ENCODE results near the gene ZFYVE9.
A peak's percentile ranks its signal among the peaks of the same experiment; 100 is the strongest.

The ZFYVE9 gene

GRCh38 chr1:52249831-52250230 is 107.9 kb downstream of the ZFYVE9 start:
- no peak for DNase-seq

DNA sequence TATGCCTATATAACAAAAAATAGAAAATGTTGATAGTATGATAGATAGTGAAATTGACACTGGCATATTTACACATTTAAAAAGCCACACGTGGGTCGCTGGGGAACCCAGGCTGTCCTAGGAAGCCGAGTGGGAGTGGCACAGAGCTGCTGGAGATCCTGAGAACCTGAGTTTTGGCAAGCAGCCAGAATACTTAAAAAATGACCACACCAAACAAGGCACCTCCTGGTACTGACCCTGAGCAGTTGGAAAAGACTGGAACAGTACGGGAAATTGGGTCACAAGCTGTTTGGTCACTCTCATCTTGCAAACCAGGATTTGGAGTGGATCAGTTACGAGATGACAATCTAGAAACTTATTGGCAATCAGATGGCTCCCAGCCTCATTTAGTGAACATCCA is 111.5 kb downstream of the ZFYVE9 start:
- DNase-seq: no peak

DNA sequence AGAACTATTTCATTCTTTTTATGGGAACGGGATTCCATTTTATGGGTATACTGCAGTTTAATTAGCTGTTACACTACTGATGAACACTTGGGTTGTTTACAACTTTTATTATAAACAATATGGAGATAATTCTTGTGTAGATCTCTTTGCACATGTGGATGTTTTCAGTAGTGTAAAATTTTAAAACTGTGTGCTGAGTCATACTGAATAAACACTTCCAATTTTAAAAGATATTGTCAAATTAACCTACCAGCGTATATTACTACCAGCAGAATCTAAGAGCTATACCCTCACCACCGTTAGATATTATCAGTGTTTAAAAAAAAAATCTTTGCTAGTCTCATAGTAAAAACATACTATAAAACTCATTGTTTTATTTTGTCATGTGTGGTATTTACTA is 118.0 kb downstream of the ZFYVE9 start:
- DNase-seq: no peak

GRCh38 chr1:52263153-52263910 is 121.4 kb downstream of the ZFYVE9 start:
- no peak for DNase-seq

GRCh38 chr1:52264530-52265115 is 122.7 kb downstream of the ZFYVE9 start:
- DNase-seq: no peak

- DNase-seq: no peak
These were observed 124.6 kb downstream of the ZFYVE9 start for GRCh38 chr1:52266507-52266906.

DNA sequence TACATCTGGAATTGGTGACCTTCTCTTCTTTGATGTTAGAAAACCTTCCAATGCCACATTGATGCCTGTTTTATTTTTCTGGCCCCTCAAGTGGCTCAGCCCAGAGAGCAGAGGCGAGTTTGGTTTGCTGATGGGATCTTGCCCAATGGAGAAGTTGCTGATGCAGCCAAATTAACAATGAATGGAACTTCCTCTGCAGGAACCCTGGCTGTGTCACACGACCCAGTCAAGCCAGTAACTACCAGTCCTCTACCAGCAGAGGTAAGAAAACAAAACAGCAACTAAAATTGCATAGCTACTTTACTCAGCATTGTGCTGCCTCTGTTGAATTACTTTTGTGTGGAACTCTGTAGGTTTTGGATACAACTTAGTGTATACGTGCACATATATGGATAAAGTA is 126.5 kb downstream of the ZFYVE9 start:
- no peak for DNase-seq

DNA sequence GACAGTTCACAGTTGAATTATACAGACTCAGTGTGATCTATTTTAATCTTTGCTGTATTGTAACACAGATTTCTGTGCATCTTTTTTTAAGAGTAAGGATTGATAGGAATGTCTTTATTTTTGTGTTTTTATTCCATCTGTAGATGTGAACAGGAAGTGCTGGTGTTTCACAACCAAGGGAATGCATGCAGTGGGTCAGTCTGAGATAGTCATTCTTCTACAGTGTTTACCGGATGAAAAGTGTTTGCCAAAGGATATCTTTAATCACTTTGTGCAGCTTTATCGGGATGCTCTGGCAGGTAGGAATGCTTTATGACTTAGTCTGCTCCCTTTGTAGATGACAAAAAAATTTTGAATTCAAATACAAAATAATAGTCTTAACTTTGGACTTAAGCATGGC is 139.6 kb downstream of the ZFYVE9 start:
- DNase-seq: no peak

GRCh38 chr1:52288286-52288685 is 146.4 kb downstream of the ZFYVE9 start:
- no peak for DNase-seq

- DNase-seq: no peak
These were observed 152.7 kb downstream of the ZFYVE9 start for GRCh38 chr1:52294580-52294979.

GRCh38 chr1:52296345-52296744 is 154.5 kb downstream of the ZFYVE9 start:
- peak; percentile 39 for DNase-seq

DNA sequence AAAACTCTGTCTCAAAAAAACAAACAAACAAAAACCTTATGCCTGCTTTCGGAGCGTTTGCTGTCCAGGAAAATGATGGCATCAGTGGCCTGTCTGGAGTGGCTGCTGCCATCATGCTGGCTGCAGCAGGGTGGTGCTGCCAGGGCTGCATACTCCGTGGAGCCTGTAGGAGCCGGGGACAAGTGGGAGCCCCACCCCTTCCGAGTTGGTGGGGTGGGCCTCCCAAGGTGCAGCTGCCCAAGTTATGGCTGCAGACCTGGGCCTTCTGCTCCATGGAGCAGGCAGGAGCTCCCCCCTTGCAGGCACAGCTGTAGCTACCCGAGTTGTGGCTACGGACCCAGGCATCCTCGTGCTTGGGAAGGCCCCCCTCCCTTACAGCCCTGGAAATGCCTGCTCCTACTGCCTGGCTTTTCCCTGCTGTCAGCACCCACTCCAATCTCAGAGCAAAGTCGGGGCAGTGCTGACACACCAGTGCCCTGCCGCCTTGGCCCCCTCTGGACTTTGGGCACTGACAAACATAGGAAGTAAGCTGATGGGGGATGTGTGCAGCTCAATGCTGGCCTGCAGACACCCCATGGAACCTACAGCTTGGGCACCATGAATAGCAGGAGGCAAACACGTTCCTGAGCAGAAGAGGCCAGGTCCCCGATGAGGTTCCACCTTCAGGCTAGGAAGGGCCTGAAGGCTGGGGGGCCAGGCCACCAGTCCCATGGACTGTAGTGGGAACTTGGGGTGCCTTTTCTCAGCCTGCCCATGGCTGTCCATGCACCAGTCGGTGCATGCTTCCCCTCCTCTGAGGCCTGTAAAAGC is 163.7 kb downstream of the ZFYVE9 start:
- no peak for DNase-seq

DNA sequence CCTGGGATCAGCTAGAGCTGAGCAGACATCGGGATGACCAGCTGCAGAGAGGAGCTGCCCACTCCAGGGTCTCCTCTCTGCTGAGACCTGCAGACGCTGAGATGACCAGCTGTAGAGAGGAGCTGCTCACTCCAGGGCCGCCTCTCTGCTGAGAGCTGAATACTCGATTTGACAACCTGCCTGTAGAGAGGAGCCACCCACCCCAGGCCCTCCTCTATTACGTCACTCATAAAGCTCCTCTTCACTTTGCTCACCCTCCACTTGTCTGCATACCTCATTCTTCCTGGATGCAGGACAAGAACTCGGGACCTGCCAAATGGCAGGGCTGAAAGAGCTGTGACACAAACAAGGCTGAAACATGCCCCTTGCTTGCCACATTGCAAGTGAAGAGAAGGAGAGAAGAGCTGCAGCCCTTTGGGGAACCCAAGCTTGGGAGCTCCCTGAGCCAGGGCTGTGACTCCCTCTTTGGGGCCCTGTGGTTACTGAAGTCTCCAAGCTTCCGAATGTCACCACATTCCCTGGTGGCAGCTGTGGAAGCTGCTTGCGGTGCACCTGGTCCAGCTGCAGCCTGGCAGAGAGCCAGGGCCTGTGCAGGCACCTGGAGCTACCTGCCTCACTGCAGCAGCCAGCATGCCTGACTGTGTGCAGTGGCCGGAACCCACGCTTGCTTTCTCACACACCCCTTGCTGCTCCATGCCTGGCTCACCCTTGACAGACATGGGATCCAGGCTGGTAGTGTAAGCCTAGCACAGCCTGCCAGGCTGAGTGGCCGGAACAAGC is 164.5 kb downstream of the ZFYVE9 start:
- peak; percentile 32 for DNase-seq

DNA sequence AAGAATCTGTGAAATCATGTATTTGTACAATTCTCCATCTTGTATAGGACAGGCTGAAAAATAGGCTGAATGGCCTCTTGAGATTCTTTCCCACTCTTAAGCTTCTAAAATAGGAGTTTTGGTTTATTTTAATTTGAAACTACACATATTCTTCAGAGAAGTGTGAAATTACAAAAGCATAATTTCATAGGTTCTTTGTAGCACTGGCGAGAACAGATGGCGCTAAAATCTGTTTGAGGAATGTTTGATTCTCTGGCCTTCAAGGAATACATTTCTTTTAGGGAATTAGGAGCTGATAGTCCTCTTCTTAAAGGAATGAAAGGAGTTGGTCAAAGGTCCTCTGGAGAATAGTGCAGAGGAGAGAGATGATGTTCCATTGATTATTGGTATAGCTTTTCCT is 179.2 kb downstream of the ZFYVE9 start:
- no peak for DNase-seq

DNA sequence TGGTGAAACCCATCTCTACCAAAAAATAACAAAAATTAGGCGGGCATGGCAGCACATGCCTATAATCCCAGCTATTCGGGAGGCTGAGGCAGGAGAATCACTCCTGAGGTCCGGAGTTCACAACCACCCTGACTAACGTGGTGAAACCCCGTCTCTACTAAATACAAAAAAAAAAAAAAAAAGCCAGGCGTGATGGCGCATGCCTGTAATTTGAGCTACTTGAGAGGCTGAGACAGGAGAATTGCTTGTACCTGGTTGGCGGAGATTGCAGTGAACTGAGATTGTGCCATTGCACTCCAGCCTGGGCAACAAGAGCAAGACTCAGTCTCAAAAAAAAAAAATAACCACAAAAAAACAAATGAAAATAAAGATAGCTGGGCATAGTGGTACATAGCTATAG is 181.8 kb downstream of the ZFYVE9 start:
- DNase-seq: no peak

DNA sequence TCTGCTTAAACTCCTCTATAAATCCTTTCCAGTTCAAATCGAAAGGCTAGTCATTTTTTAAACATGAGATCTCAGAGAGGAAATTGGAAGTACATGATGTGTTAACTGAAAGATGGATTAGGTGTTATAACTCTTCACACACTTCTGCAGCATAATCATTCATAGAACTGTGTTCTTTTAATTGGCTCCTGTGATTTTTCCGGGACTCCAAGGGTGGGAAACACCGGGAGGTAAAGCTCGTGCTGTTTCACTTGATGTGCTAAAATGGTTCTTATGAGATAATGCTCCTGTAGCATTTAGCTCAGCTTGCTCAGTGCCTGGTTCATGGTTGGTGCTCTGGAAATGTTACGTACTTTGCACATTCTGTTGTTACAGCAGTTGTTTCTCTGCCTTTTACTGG is 183.9 kb downstream of the ZFYVE9 start:
- DNase-seq: no peak

- DNase-seq: no peak
These were observed 186.7 kb downstream of the ZFYVE9 start for GRCh38 chr1:52328615-52329014.

DNA sequence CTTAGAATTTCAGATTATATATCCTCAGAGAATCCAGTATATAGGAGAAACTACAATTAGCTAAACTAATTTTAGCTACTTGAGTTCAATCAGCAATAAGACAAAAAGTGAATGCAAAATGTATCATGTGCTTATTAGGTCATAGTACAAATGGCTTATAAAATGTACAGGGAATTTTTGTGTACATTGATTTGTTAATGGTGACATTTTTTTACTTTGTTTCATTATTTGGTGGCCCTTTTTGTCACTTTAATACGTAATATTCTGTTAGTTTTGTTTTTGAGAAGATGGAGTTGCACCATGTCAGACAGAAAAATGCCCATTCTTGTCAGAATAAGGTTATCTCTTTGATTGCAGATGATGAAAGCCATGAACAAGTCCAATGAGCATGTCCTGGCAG is 190.5 kb downstream of the ZFYVE9 start:
- no peak for DNase-seq

- no peak for DNase-seq
These were observed 193.1 kb downstream of the ZFYVE9 start for GRCh38 chr1:52334906-52335528.

- DNase-seq: no peak
These were observed 195.6 kb downstream of the ZFYVE9 start for GRCh38 chr1:52337439-52337838.

DNA sequence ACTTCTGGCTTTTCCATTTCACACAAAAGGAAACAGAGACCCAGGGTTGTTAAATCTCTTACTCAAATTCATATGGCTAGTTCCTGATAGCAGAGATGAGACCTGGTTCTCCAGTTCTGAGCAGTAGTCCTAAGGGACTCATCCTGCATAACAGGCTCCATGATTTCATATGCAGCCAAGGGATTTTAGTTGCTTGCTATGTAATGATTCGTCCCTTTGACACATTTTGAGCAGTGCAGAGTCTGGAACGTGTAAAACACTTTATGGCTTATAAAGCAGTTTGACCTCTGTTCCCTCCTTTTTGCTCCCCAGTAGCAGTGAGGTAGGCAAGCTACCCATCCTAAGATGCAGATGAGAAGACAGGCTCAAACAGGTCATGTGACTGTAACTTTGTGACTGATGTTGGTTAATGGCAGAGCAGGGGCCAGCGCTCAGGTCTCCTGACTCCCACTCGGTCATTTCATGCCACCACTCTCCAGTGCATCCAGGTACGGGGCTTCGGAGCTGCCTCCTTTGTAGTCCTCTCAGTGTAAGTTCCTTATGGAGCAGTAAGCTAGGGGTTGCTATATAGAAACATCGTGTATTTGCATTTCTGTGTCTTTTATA is 199.9 kb downstream of the ZFYVE9 start:
- DNase-seq: no peak

DNA sequence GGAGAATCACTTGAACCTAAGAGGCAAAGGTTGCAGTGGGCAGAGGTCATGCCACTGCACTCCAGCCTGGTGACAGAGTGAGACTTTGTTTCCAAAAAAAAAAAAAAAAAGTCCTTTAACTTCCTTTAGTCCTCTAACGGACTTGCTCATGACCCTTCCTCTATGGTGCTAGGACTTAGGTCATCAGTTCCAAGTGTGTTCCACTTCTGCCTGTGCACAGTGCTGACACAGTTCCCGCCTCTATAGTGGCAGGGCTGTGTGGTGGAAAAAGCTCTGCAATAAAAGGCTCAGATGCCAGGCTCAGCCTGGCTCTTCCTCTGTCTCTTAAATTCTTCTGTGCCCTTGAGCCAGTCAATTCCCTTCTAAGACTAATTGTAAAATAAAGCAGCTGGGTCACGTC is 202.1 kb downstream of the ZFYVE9 start:
- DNase-seq: no peak

All from SHP77 treated with DMSO at 0.1 percent for 48 hours (cell line).